ENCODE measurements around the gene LRRC7. TPM values are rescaled to one million over a fixed set of nuclear protein-coding genes. Genes with fewer than 3 reads are reported as not detected.

Gene LRRC7
- polyA plus RNA-seq, 1 experiment: 0.22 TPM

- TF ChIP-seq CTCF (IDR thresholded peaks at IDR 0.05; ENCODE audit: insufficient read depth, low read depth, low read length): no peak
- Histone ChIP-seq H3K27me3 (ENCODE audit: control insufficient read depth, insufficient read depth, low read length) (no peaks in the 10 kb centered on the region), H3K4me3 (ENCODE audit: low read depth, low read length) (no peak overlapping the region), H3K36me3 (ENCODE audit: control insufficient read depth, insufficient read depth, low read length) (no peaks in the 10 kb centered on the region)
- peak; percentile 74 for DNase-seq (ENCODE audit: low read depth)
- ChIA-PET POLR2A (no interaction called here), CTCF (no interaction called here)
Observed at GRCh38 chr1:69911301-69911801, 343.6 kb downstream of the LRRC7 start.

GRCh38 chr1:69913977-69914376 is 346.3 kb downstream of the LRRC7 start:
- POLR2A ChIA-PET: no interaction called here
- CTCF ChIA-PET: no interaction called here
- TF ChIP-seq CTCF (IDR thresholded peaks at IDR 0.05; ENCODE audit: insufficient read depth, low read depth, low read length): no peak
- H3K27me3 ChIP-seq (ENCODE audit: control insufficient read depth, insufficient read depth, low read length): no peaks in the 10 kb centered on the region
- no peak overlapping the region for H3K4me3 ChIP-seq (ENCODE audit: low read depth, low read length)
- no peaks in the 10 kb centered on the region for H3K36me3 ChIP-seq (ENCODE audit: control insufficient read depth, insufficient read depth, low read length)
- peak; percentile 79 for DNase-seq (ENCODE audit: low read depth)

- no peak for TF ChIP-seq CTCF (IDR thresholded peaks at IDR 0.05; ENCODE audit: insufficient read depth, low read depth, low read length)
- POLR2A ChIA-PET: no interaction called here
- H3K4me3 ChIP-seq (ENCODE audit: low read depth, low read length): no peak overlapping the region
- H3K27me3 ChIP-seq (ENCODE audit: control insufficient read depth, insufficient read depth, low read length): no peaks in the 10 kb centered on the region
- H3K36me3 ChIP-seq (ENCODE audit: control insufficient read depth, insufficient read depth, low read length): no peaks in the 10 kb centered on the region
- DNase-seq (ENCODE audit: low read depth): peak; percentile 47
- CTCF ChIA-PET: no interaction called here
Observed at GRCh38 chr1:69914976-69915765, 347.4 kb downstream of the LRRC7 start.

GRCh38 chr1:69919129-69919921 is 351.6 kb downstream of the LRRC7 start:
- Histone ChIP-seq H3K36me3 (ENCODE audit: control insufficient read depth, insufficient read depth, low read length) (no peaks in the 10 kb centered on the region), H3K4me3 (ENCODE audit: low read depth, low read length) (no peak overlapping the region), H3K27me3 (ENCODE audit: control insufficient read depth, insufficient read depth, low read length) (no peaks in the 10 kb centered on the region)
- no peak for DNase-seq (ENCODE audit: low read depth)
- ChIA-PET CTCF (no interaction called here), POLR2A (no interaction called here)
- no peak for TF ChIP-seq CTCF (IDR thresholded peaks at IDR 0.05; ENCODE audit: insufficient read depth, low read depth, low read length)

GRCh38 chr1:69919922-69920273 is 352.2 kb downstream of the LRRC7 start:
- POLR2A ChIA-PET: no interaction called here
- Histone ChIP-seq H3K27me3 (ENCODE audit: control insufficient read depth, insufficient read depth, low read length) (no peaks in the 10 kb centered on the region), H3K36me3 (ENCODE audit: control insufficient read depth, insufficient read depth, low read length) (no peaks in the 10 kb centered on the region), H3K4me3 (ENCODE audit: low read depth, low read length) (no peak overlapping the region)
- CTCF ChIA-PET: no interaction called here
- no peak for DNase-seq (ENCODE audit: low read depth)
- no peak for TF ChIP-seq CTCF (IDR thresholded peaks at IDR 0.05; ENCODE audit: insufficient read depth, low read depth, low read length)
